ENCODE measurements around the gene TCP11X1.
"Not testable (repeated sequence)": the region's sequence is repeated elsewhere in the genome, so short reads cannot be mapped to it uniquely, and the experiment has no call there.

Gene TCP11X1

GRCh38 chrX:102214986-102215385 is at the start of gene TCP11X1:
Gene TCP11X1, plus strand, starts transcription at chrX:102215301.
- DNase-seq = not testable (repeated sequence)

GRCh38 chrX:102185967-102186720 is 29.0 kb upstream of the TCP11X1 start:
- no peak for DNase-seq

- not testable (repeated sequence) for DNase-seq
Observed at GRCh38 chrX:102207940-102208339, 7.2 kb upstream of the TCP11X1 start.

- DNase-seq = not testable (repeated sequence)
Observed at GRCh38 chrX:102216497-102216896, 1.4 kb downstream of the TCP11X1 start.

GRCh38 chrX:102235678-102236077 is 20.6 kb downstream of the TCP11X1 start:
- not testable (repeated sequence) for DNase-seq

- not testable (repeated sequence) for DNase-seq
Observed at GRCh38 chrX:102240265-102240664, 25.2 kb downstream of the TCP11X1 start.

- not testable (repeated sequence) for DNase-seq
Observed at GRCh38 chrX:102246893-102247292, 31.8 kb downstream of the TCP11X1 start, which contains the start of gene NXF2. Gene NXF2, plus strand, starts transcription at chrX:102247167. Its CDS starts 59,912 bp downstream, at chrX:102307079.

- not testable (repeated sequence) for DNase-seq
Observed at GRCh38 chrX:102272231-102272630, 57.1 kb downstream of the TCP11X1 start.
